Adipocyte (in vitro differentiated cells): ENCODE measurements around the gene ATP2C1.

Experiments used
- DNase-seq: peaks from one replicate; pipeline ENCODE4 v3.0.0-alpha.2; 2015; ENCODE audit warnings: low read depth
- H3K27me3 ChIP-seq: replicated peaks from 2 replicates; pipeline ENCODE4 v1.7.0; 2013; ENCODE audit warnings: mild to moderate bottlenecking, low read length, moderate library complexity; ENCODE audit not compliant: control insufficient read depth, insufficient read depth
- H3K36me3 ChIP-seq: 2 replicates; pipeline ENCODE4 v1.7.0; 2013; ENCODE audit warnings: low read length, mild to moderate bottlenecking, moderate library complexity; ENCODE audit not compliant: control insufficient read depth, insufficient read depth, severe bottlenecking
- H3K4me1 ChIP-seq: 2 replicates; pipeline ENCODE4 v1.7.0; 2013; ENCODE audit warnings: mild to moderate bottlenecking, low read length, moderate library complexity; ENCODE audit not compliant: control insufficient read depth, insufficient read depth
- H3K4me3 ChIP-seq: 2 replicates; pipeline ENCODE4 v1.7.0; 2013; ENCODE audit warnings: mild to moderate bottlenecking, low read length, moderate library complexity
- H3K9ac ChIP-seq: 2 replicates; pipeline ENCODE4 v1.7.0; 2013; ENCODE audit warnings: mild to moderate bottlenecking, low read length, moderate library complexity
- H3K9me3 ChIP-seq: 2 replicates; pipeline ENCODE4 v1.7.0; 2013; ENCODE audit warnings: mild to moderate bottlenecking, low read length, moderate library complexity; ENCODE audit not compliant: control insufficient read depth

ATP2C1 gene

GRCh38 chr3:130946882-130947281 lies 53.0 kb downstream of the ATP2C1 start:
- Histone ChIP-seq H3K4me1 (peaks cover 21% of the 10 kb centered on the region), H3K36me3 (peaks cover 51% of the 10 kb centered on the region), H3K4me3 (no peak overlapping the region), H3K9me3 (peaks cover 3% of the 10 kb centered on the region), H3K27me3 (no peaks in the 10 kb centered on the region), H3K9ac (no peak overlapping the region)
- DNase-seq, result no peak

GRCh38 chr3:130948001-130948773 lies 54.3 kb downstream of the ATP2C1 start:
- Histone ChIP-seq H3K36me3 (peaks cover 43% of the 10 kb centered on the region), H3K9me3 (peaks cover 3% of the 10 kb centered on the region), H3K4me1 (peaks cover 21% of the 10 kb centered on the region), H3K9ac (no peak overlapping the region), H3K4me3 (no peak overlapping the region), H3K27me3 (no peaks in the 10 kb centered on the region)
- peak; percentile 15 for DNase-seq

GRCh38 chr3:130948929-130949328 lies 55.0 kb downstream of the ATP2C1 start:
- Histone ChIP-seq H3K4me1 (peaks cover 16% of the 10 kb centered on the region), H3K36me3 (peaks cover 46% of the 10 kb centered on the region), H3K9me3 (peaks cover 3% of the 10 kb centered on the region), H3K9ac (no peak overlapping the region), H3K4me3 (no peak overlapping the region), H3K27me3 (no peaks in the 10 kb centered on the region)
- no peak for DNase-seq

DNA sequence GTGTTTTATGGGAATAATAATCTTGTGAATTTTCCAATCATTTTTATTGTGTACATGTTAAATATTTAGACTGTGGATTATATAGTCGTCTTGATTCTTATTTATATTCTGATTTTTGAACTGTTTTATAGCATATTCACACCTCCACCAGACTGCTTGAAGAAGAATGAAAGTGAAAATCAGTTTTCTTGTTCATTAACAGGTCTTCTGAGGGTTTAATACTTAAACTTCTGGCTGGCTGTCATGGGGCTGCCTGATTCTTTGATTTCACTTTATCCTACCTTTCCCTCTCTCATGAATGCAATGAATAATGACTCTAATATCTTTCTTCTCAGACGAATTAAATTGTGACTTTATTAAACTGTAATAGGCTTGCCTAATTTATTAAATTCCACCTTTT lies 56.2 kb downstream of the ATP2C1 start:
- no peak overlapping the region for H3K9ac ChIP-seq
- no peaks in the 10 kb centered on the region for H3K27me3 ChIP-seq
- peaks cover 3% of the 10 kb centered on the region for H3K9me3 ChIP-seq
- H3K4me3 ChIP-seq, result no peak overlapping the region
- peaks cover 13% of the 10 kb centered on the region for H3K4me1 ChIP-seq
- H3K36me3 ChIP-seq, result peaks cover 54% of the 10 kb centered on the region
- DNase-seq, result no peak

DNA sequence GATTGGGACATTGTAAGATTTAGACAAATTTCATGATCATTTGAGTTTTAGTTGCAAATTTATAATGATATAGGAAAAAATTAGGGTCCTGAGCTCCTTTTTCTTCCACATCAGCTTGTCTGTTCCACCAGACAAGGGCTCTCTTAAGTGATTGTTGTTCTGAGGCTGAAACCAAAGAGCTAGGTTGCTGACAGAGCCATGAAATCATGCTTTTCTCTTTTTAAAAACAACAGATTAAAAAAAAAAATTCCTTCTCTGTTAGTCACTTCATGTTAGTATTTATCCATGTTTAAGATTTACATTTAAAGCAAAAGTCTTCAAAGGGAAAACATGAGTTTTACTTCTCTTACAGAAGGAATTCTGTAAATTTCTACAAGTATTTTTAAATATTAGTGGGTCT lies 56.8 kb downstream of the ATP2C1 start:
- peak; percentile 71 for DNase-seq
- Histone ChIP-seq H3K4me1 (peaks cover 13% of the 10 kb centered on the region), H3K27me3 (no peaks in the 10 kb centered on the region), H3K36me3 (peaks cover 59% of the 10 kb centered on the region), H3K9ac (no peak overlapping the region), H3K4me3 (no peak overlapping the region), H3K9me3 (peaks cover 3% of the 10 kb centered on the region)

GRCh38 chr3:130955481-130955880 lies 61.6 kb downstream of the ATP2C1 start:
- H3K27me3 ChIP-seq, result no peaks in the 10 kb centered on the region

GRCh38 chr3:130956281-130956680 lies 62.4 kb downstream of the ATP2C1 start:
- Histone ChIP-seq H3K9ac (no peak overlapping the region), H3K36me3 (peaks cover 63% of the 10 kb centered on the region)

More at GRCh38 chr3:130955481-130955880, 61.6 kb downstream of the ATP2C1 start:
- Histone ChIP-seq H3K9me3 (no peaks in the 10 kb centered on the region), H3K36me3 (peaks cover 56% of the 10 kb centered on the region), H3K4me3 (no peak overlapping the region), H3K4me1 (peaks cover 12% of the 10 kb centered on the region), H3K9ac (no peak overlapping the region)
- DNase-seq, result no peak

GRCh38 chr3:130956721-130957120 lies 62.8 kb downstream of the ATP2C1 start:
- DNase-seq, result no peak
- Histone ChIP-seq H3K4me3 (no peak overlapping the region), H3K4me1 (peaks cover 8% of the 10 kb centered on the region), H3K9ac (no peak overlapping the region), H3K36me3 (peaks cover 67% of the 10 kb centered on the region), H3K9me3 (no peaks in the 10 kb centered on the region), H3K27me3 (no peaks in the 10 kb centered on the region)

More at GRCh38 chr3:130956281-130956680, 62.4 kb downstream of the ATP2C1 start:
- H3K4me1 ChIP-seq, result peaks cover 9% of the 10 kb centered on the region
- no peak for DNase-seq
- H3K27me3 ChIP-seq, result no peaks in the 10 kb centered on the region
- H3K4me3 ChIP-seq, result no peak overlapping the region
- H3K9me3 ChIP-seq, result no peaks in the 10 kb centered on the region

- peaks cover 57% of the 10 kb centered on the region for H3K36me3 ChIP-seq
- H3K4me1 ChIP-seq, result peaks cover 19% of the 10 kb centered on the region
- H3K9ac ChIP-seq, result no peak overlapping the region
- no peaks in the 10 kb centered on the region for H3K27me3 ChIP-seq
- no peak for DNase-seq
- H3K4me3 ChIP-seq, result no peak overlapping the region
- no peaks in the 10 kb centered on the region for H3K9me3 ChIP-seq
Observed at GRCh38 chr3:130960139-130960795, 66.4 kb downstream of the ATP2C1 start.

DNA sequence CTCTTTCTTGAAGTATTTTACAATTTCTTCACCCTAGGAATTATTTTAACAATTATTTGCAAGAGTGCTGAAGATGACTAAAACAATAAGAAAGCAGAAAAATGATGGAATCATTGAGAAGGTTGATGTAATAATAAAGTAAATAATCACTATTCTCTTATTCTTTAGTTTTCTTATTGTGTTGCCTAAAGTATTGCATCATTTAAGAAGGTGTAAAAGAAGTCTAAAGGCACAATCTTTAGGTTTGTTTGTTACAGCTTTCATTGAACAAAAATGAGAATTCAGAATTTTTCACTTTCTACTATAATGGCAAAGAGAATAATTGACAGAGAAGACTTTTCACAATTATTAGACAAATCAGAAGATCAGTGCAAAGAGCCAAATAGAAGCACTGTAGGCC lies 67.6 kb downstream of the ATP2C1 start:
- Histone ChIP-seq H3K9me3 (no peaks in the 10 kb centered on the region), H3K4me3 (no peak overlapping the region), H3K36me3 (peaks cover 57% of the 10 kb centered on the region), H3K4me1 (peaks cover 19% of the 10 kb centered on the region), H3K9ac (no peak overlapping the region), H3K27me3 (no peaks in the 10 kb centered on the region)
- DNase-seq, result no peak

DNA sequence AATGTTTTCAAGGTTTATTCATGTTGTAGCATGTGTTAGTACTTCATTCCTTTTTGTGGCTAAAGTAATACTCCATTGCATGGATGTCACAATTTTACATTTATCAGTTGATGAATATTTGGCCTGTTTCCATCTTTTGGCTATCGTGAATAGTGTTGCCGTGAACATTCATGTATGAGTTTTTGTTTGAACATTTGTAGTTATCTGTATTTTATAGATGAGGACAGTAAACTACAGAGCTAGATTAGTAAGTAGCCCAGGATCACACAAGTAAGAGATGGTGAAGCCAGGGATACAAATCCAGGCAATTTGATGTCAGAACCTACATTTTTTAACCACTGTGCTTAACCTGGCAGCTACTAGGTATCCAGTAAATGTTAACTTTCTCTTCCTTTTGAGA lies 69.6 kb downstream of the ATP2C1 start:
- Histone ChIP-seq H3K27me3 (no peaks in the 10 kb centered on the region), H3K9me3 (no peaks in the 10 kb centered on the region), H3K4me3 (no peak overlapping the region), H3K4me1 (peaks cover 19% of the 10 kb centered on the region), H3K9ac (no peak overlapping the region), H3K36me3 (peaks cover 62% of the 10 kb centered on the region)
- no peak for DNase-seq
